ENCODE measurements around the gene ADD1.
"Not testable (repeated sequence)": the region's sequence is repeated elsewhere in the genome, so short reads cannot be mapped to it uniquely, and the experiment has no call there.

The ADD1 gene

DNA sequence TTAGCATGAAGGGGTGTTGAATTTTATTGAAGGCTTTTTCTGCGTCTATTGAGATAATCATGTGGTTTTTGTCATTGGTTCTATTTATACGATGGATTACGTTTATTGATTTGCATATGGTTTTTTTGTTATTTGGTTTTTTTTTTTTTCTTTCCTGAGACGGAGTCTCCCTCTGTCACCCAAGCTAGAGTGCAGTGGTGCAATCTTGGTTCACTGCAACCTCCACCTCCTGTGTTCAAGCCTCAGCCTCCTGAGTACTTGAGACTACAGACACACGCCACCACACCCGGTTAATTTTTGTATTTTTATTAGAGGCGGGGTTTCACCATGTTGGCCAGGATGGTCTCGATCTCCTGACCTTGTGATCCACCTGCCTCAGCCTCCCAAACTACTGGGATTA is 75.1 kb downstream of the ADD1 start:
- not testable (repeated sequence) for DNase-seq (ENCODE audit: low read depth in 2 of 2)

DNA sequence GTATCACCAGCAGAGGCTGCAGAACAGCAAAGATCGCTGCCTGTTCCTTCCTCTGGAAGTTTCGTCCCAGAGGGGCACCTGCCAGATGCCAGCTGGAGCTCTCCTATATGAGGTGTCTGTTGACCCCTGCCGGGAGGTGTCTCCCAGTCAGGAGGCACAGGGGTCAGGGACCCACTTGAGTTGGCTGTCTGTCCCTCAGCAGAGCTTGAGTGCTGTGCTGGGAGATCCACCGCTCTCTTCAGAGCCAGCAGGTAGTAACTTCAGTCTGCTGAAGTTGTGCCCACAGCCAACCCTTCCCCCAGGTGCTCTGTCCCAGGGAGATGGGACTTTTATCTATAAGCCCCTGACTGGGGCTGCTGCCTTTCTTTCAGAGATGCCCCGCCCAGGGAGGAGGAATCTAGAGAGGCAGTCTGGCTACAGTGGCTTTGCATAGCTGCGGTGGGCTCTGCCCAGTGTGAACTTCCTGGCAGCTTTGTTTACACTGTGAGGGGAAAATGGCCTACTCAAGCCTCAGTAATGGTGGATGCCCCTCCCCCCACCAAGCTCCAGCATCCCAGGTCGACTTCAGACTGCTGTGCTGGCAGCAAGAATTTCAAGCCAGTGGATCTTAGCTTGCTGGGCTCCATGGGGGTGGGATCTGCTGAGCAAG is 78.9 kb downstream of the ADD1 start:
- DNase-seq (ENCODE audit: low read depth in 2 of 2): not testable (repeated sequence)

DNA sequence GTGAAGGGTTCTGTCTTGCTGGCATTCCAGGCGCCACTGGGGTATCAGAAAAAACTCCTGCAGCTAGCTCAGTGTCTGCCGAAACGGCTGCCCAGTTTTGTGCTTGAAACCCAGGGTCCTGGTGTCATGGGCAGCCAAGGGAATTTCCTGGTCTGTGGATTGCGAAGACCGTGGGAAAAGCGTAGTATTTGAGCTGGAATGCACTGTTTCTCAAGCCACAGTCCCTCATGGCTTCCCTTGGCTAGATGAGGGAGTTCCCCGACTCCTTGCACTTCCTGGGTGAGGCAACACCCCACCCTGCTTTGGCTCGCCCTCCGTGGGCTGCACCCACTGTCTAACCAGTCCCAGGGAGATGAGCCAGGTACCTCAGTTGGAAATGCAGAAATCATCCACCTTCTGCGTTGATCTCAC is 79.5 kb downstream of the ADD1 start:
- DNase-seq (ENCODE audit: low read depth in 2 of 2): no peak

DNA sequence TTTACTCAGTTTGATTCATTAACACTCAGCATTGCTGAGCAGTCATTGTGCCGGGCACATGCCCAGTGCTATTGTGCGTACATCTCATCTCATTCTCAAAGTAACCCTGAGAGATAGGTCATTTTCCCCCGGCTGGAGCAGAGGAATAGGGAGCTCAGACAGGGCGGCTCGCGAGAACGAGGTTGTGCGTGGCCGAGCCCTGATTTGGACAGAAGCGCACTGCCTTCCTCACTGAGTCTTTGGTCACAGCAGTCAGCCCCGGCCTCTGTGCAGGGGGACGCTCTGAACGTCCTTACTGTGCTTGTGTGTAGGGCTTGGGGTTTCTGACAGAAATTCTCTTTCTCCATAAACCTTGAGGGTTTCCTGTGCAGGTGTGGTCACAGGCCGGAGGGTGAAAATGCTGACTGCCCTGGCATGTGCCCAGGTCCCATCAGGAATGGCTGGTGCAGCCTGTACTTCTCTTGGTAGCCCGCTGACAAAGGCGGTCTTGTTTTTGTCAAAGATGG is 80.1 kb downstream of the ADD1 start:
- DNase-seq (ENCODE audit: low read depth in 2 of 2): no peak

DNA sequence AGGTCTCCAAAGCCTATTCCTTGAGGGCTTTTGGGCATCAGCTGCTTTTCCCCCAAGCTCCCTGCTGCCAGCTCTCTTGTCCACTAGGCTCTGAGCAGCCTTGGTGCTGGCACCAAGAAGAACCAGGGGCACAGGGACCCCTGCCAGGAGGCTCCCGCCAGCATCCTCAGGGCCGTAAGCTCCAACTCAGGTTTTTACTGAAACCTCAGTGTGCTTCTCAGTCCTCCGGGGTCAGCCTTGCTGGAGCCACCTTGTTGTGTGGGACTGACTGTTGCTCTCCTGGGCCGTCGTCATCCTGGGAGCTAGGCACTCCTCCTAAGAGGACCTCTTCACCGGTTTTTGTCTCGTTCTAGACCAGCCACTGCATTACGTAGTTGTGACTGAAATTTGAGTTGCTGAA is 80.6 kb downstream of the ADD1 start:
- DNase-seq (ENCODE audit: low read depth in 2 of 2): no peak

DNA sequence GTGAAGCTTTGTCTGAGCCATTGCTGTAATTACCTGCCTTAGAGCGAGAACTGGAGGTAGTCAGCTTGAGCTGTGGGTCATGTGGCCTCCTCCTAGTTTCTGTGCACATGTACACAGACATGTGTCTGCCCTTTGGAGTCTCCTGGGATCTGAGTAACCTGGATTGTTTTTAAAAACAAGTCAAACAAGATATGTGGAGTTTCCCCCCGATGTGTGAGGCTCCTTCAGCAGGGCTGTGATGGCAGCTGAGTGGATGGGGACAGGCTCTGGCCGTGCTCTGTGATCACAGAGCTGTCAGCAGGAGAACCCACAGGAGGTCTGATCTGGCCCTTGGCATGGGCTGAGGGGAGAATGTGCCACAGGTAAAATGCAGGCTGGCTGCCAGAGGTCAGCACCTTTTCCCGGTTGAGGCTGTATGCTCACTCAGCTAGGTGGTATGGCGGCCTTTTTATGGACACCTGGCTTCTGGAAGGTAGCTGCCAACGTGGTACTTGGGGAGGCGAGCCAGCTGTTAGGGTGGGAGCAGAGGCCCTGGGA is 81.2 kb downstream of the ADD1 start:
- no peak for DNase-seq (ENCODE audit: low read depth in 2 of 2)

DNA sequence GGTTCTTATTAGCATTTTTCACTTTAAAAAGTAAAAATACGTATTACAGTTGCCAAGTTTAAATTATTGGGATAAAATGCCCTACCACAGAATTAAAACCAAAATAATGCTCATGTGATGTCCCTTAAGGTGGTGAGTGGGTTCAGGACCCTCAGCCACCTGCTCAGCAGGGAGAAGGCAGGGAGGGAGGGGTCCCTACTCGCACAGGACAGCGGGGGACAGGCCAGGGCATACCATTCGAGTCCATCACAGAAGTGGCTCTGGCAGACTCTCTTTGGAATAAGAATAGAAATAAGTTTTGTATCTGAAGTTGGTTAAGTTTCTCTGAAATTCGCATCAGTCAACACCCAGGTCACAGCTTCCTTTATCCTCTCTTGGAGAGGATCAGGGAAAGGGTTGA is 81.9 kb downstream of the ADD1 start:
- no peak for DNase-seq (ENCODE audit: low read depth in 2 of 2)

DNA sequence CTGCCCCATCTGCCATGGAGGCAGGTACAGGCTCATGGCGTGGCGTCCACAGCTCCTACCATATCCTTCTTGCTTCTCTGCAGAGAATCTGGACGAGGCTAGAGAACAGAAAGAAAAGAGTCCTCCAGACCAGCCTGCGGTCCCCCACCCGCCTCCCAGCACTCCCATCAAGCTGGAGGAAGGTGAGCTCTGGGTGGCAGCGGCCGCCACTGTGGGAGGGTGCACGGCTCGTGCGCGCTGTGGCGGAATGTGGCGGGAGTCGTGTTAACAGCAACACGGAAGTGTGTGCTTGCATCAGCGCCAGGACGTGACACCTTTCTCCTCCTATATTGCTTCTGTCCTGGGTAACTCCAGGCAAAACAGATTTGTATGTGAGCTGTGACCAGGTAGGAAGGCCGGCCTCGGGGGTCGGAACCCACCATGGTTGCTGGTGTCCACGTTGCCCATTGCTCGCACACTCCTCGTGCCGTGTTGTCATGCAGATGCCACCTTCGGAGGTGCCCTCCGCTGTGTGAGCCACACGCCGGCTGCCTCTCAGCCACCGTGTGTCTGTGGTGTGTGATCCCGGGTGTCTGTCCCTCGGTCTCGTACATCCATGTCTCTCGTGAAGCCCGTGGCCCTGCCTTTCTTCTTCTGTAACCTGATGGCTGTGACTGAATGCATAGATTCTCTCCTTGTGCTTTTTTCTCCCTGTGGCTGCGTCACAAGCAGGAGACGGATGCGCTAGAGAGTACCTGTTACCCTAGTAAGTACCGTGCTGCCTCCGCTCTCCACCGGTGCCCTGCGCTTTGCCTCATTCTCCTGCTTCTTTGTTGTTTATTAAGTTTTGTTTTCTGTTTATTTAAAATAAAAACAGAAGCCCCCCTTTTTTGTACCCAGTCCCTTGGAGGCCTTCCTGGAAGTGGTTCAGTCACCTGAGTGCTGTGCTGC is 82.6 kb downstream of the ADD1 start:
- DNase-seq (ENCODE audit: low read depth in 2 of 2): no peak

DNA sequence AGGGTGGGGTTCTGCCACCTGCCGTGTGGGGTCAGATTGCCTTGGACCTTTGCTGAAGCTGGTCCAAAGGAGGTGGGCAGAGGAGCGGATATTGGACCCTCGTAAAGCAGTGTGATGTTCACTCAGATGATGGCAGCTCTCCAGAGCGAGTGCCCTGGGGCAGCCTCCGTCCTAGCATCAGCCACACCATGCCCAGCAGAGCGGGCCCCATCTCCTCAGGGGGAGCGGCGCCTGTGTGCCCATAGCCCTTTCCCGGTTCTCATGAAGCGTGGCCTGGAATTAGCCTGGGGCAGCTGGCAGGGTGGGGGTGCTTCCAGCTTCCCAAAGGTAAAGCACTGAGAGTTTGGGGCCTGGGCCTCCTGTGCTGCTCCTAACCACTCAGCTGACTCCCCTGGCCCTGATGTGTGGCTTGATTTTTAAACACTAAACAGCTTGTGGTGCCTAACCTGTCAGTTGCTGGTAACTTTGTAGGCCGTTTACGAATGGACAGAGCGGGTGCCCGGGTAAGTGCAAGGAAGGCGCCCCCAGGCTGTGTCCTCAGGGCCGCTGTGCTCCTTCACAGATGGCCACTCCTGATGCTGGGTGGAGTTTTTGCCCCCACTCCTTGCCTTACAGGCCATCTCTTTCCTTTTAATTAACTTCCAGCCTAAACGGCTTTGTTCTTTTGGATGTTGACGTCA is 83.5 kb downstream of the ADD1 start:
- DNase-seq (ENCODE audit: low read depth in 2 of 2): no peak

DNA sequence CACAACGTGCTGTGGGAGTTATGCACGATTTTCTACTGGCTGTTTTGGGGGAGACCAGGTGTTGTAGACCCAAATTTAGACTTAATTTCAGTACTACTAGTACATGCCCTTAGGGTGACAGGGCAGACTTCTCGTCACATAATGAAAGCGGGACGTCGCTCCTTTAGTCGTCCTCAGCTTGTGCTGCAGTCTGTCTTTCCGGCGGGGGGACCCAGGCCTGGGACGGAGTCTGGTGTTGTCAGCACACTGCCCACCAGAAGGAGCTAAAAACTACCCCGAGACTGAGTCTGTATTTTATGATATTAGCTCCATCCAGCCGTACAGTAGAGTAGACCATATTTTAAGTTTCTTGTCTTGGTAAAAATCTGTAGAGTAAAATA is 84.0 kb downstream of the ADD1 start:
- DNase-seq (ENCODE audit: low read depth in 2 of 2): no peak

DNA sequence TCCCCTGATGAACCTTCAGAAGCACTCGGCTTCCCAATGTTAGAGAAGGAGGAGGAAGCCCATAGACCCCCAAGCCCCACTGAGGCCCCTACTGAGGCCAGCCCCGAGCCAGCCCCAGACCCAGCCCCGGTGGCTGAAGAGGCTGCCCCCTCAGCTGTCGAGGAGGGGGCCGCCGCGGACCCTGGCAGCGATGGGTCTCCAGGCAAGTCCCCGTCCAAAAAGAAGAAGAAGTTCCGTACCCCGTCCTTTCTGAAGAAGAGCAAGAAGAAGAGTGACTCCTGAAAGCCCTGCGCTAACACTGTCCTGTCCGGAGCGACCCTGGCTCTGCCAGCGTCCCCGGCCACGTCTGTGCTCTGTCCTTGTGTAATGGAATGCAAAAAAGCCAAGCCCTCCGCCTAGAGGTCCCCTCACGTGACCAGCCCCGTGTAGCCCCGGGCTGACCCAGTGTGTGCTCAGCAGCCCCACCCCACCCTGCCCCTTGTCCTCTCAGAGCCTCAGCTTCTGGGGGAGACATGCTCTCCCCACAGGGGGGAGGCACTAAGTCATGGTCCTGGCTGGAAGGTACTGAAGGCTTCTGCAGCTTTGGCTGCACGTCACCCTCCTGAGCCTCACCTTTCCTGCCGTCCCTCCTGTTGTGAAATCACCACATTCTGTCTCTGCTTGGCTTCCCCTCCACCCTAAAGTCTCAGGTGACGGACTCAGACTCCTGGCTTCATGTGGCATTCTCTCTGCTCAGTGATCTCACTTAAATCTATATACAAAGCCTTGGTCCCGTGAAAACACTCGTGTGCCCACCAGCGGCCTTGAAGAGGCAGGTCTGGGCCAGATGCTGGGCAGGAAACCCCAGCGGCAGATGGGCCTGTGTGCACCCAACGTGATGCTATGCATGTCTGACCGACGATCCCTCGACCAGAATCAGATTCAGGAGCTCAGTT is 84.9 kb downstream of the ADD1 start:
- no peak for DNase-seq (ENCODE audit: low read depth in 2 of 2)

DNA sequence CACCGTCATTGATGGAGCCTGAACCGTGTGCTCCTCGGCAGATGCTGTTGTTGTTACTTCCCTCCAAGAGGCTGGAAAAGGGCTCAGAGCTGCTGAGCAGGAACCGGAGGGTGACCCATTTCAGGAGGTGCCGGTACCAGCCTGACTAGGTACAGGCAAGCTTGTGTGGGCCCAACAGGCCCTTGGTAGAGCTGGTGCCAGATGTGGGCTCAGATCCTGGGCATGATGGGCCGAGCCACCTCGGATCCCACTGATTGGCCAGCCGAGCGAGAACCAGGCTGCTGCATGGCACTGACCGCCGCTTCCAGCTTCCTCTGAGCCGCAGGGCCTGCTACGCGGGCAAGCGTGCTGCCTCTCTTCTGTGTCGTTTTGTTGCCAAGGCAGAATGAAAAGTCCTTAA is 85.8 kb downstream of the ADD1 start:
- no peak for DNase-seq (ENCODE audit: low read depth in 2 of 2)

DNA sequence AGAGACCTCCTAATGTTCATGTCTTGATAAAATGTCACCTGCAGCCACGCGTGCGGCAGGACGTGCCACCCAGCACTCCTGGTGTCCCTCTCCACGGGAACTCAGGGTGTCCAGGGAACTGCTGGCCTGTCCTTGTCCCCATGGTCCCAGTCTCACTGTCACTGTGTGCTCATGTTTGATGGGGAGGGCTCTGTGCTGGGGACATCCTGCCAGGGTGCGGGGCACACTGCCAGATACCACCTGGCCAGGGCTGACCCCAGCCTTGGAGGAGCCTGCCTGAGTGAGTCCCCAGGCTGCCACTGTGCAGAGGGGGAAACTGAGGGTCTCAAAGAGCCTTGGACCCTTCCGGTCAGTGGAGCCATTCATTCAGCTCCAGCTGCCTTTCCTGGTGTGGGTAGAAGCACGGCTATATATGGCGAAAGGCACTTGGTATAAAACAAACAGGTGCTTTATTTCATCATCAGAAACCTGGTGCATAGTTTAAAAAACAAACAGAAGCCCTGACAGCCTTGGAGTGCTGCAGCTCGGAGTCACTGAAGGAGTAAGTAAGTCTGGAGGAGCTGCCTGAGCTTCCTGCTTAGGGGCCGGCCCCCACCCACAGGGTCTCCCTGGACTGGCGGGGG is 86.6 kb downstream of the ADD1 start:
- DNase-seq (ENCODE audit: low read depth in 2 of 2): no peak

DNA sequence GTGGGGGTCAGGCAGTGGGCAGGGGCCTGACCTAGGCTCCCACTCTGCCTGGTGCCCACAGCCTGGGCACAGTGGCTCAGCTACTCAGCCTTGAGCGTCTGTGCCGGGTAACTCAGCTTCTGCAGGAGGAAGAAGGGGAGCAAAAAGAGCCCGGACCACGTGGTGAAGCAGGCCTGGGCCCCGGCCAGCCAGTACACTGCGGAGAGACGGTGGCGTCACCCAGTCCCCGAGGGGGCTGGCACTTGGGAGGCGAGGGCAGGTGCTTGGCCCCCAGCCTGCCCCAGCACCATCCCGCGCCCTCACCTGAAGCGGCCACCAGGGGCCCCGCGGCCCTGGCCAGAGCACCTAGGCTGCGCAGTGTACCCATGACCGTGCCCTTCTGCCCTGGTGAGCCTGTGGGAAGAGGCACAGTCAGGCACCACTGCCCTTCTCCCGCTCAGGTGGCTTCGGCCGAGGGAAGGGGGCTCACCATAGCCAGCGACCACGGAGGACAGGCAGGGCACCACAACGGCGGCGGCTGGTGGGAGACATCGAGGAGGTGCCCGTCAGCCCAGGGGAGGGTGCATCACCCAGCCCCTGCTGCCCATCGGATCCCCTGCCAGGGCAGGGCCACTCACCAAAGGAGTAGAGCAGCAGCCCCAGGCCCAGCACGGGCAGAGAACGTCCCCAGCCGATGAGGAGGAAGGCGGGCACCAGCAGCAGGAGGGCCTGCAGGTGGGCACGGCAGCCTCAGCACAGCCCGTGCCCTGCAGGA is 87.3 kb downstream of the ADD1 start:
- DNase-seq (ENCODE audit: low read depth in 2 of 2): no peak

DNA sequence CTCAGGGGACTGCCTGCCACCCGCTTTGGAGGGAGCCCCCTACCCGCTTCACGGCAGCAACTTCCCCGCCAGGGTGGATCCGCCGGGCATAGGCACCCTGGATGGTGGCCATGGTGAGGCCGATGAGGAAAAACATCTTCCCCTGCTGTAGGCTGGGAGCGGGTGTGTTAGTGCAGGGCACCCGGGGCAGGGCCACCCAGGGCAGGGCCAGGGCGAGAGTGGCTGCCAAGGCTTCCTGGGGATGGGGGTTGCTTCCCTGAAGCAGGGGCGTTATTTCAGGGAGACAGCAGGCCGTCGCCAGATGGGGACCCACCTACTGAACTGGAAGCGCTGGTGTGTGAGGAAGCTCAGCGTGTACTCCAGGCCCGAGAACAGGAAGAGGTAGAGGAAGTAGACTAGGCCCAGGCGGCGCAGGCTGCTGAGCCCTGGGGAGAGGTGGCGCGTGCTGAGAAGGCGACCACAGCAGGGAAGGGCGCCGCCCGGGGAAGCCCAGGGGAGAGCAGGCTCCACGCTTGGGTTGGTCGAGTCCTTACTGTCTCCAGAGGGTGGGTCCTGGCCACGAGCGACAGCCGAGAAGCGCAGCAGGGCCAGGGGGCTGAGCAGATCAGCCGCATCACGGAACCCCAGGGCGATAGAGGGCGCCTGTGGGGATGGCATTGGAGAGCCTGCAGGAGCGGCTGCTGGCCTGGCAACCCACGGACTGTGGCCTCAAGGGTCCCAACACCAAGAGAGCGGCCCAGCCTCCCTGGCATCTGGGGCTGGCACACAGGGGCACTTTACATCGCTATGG is 88.1 kb downstream of the ADD1 start:
- DNase-seq (ENCODE audit: low read depth in 2 of 2): no peak

DNA sequence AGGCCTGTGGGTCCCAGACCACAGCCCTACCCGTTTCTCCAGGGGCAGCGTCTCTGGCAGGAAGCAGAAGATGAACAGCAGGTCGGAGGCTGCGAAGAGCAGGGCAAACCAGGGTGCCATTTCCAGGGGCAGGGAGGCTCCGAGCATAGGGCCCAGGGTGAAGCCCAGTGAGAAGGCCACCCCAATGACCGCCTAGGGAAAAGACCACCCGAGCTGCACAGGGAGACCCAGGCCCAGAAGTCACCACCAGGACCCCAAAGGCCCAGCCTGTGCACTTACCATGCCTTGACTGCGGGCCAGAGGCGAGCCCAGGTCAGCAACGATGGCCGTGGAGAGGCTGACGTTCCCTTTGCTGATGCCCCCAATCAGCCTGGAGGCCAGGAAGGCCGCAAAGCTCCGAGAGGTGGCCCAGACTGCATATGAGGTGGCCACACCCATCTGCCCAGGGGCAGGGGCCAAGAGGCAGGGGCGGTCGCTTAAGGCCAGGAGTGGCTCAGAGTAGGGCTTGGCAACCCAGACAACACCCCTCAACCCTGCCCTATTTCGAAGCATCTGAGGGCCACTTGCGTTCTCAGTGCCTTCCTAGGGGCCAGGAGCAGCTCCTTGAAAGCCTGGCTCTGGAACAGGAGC is 88.8 kb downstream of the ADD1 start:
- no peak for DNase-seq (ENCODE audit: low read depth in 2 of 2)

DNA sequence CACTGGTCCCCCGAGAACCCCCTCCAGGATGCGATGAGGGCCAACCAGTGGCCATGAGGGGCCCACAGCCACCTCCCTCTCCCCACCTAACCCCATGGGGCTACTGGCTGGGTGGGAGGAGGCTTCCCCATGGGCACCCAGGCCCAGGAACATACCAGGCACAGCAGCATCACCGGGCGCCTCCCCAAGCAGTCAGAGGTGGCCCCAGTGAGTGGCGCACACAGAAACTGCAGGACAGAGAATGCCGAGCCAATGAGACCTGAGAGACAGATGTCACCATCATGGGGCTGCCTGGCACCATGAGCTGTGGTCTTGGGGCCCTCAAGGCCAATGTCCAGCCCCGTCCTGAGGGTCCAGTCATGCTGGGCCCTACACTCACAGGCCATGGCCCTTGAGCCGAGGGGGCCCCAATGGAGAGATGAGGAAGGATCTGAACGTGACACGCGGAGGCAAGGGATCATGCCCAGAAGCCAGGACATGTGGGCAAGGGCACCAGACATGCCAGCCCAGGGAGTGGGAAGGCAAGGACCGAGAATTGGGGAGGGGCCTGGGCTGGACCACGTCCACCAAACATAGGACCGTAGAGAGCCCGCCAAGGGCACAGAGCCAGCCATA is 89.4 kb downstream of the ADD1 start:
- DNase-seq (ENCODE audit: low read depth in 2 of 2): no peak

DNA sequence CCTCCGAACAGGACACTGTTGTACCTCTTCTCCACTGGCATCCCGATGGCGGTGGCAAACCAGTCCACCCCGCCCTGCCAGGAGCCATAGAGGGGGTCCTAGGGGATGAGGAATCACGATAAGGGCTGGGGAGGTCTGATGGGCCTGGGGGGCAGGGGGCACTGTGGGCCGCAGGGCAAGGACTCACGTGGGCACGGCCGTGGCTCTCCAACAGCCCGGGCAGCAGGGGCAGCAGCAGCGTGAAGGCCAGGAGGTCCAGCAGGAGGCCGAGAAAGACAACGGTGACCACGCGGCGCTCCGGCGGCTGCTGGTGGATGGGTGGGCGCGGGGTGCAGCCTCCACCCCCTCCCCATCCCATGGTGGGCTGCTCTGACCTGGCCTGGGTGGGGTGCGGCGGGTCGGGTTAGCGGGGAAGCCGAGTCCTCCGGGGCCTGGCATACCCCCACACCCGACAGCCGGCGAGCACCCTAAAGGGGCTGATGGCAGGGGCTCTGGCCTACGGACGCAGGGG is 90.0 kb downstream of the ADD1 start:
- DNase-seq (ENCODE audit: low read depth in 2 of 2): no peak
